Ovary (tissue), 3 donors: ENCODE data around the gene PLCB3.

Source experiments
- EP300 ChIP-seq: sonication (generic); formaldehyde crosslinking; IDR thresholded peaks from one replicate; pipeline ENCODE4 v1.6.1; 2017; ENCODE audit warnings: antibody characterized with exemption
- POLR2A ChIP-seq: fragments of 450-650 bp; IDR thresholded peaks from one replicate; pipeline ENCODE4 v1.6.1; 2017; ENCODE audit warnings: antibody characterized with exemption, mild to moderate bottlenecking, moderate library complexity
- TF ChIP-seq, protein P1 (sequence below), 3 donors: fragments of 450-650 bp in 2 of 3; fragments of 200-600 bp in 1 of 3; IDR thresholded peaks; one replicate each; pipeline versions ENCODE4 v1.5.1 to v1.8.0; 2016 to 2022; ENCODE audit warnings: antibody characterized with exemption in 3 of 3, mild to moderate bottlenecking in 1 of 3
- donor health status: DM: no; HTN: no; CAD: no.

- TF ChIP-seq, protein P1, sequence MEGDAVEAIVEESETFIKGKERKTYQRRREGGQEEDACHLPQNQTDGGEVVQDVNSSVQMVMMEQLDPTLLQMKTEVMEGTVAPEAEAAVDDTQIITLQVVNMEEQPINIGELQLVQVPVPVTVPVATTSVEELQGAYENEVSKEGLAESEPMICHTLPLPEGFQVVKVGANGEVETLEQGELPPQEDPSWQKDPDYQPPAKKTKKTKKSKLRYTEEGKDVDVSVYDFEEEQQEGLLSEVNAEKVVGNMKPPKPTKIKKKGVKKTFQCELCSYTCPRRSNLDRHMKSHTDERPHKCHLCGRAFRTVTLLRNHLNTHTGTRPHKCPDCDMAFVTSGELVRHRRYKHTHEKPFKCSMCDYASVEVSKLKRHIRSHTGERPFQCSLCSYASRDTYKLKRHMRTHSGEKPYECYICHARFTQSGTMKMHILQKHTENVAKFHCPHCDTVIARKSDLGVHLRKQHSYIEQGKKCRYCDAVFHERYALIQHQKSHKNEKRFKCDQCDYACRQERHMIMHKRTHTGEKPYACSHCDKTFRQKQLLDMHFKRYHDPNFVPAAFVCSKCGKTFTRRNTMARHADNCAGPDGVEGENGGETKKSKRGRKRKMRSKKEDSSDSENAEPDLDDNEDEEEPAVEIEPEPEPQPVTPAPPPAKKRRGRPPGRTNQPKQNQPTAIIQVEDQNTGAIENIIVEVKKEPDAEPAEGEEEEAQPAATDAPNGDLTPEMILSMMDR (IDR thresholded peaks at IDR 0.05): no peak
- TF ChIP-seq EP300 (no peak), POLR2A (no peak)
Observed at GRCh38 chr11:64218628-64219353, 32.5 kb upstream of the PLCB3 start.
